ENCODE results near the gene MYBBP1A.
A peak's percentile ranks its signal among the peaks of the same experiment; 100 is the strongest.

MYBBP1A gene

GRCh38 chr17:4548721-4549531 lies 6.3 kb downstream of the MYBBP1A start:
- DNase-seq, result no peak

- DNase-seq, result no peak
These were observed 7.1 kb downstream of the MYBBP1A start for GRCh38 chr17:4548061-4548461.

GRCh38 chr17:4547118-4547906 lies 7.9 kb downstream of the MYBBP1A start:
- no peak for DNase-seq

GRCh38 chr17:4545217-4545951 lies 9.8 kb downstream of the MYBBP1A start:
- DNase-seq, result no peak

- no peak for DNase-seq
These were observed 10.3 kb downstream of the MYBBP1A start for GRCh38 chr17:4544951-4545216.

- no peak for DNase-seq
These were observed 10.8 kb downstream of the MYBBP1A start for GRCh38 chr17:4544135-4544950.

- DNase-seq, result no peak
These were observed 11.6 kb downstream of the MYBBP1A start for GRCh38 chr17:4543557-4544026.

GRCh38 chr17:4542726-4543191 lies 12.4 kb downstream of the MYBBP1A start:
- DNase-seq, result no peak

- no peak for DNase-seq
These were observed 13.0 kb downstream of the MYBBP1A start for GRCh38 chr17:4542003-4542725.

- DNase-seq, result no peak
These were observed 13.7 kb downstream of the MYBBP1A start for GRCh38 chr17:4541328-4542002.

- no peak for DNase-seq
These were observed 14.4 kb downstream of the MYBBP1A start for GRCh38 chr17:4540687-4541327.

- peak; percentile 24 for DNase-seq
These were observed 14.9 kb downstream of the MYBBP1A start for GRCh38 chr17:4540224-4540651.

GRCh38 chr17:4539576-4540223 lies 15.5 kb downstream of the MYBBP1A start:
- DNase-seq, result no peak

GRCh38 chr17:4539025-4539424 lies 16.2 kb downstream of the MYBBP1A start:
- DNase-seq, result no peak

- no peak for DNase-seq
These were observed 16.8 kb downstream of the MYBBP1A start for GRCh38 chr17:4538236-4539002.

- no peak for DNase-seq
These were observed 17.5 kb downstream of the MYBBP1A start for GRCh38 chr17:4537451-4538235.

GRCh38 chr17:4536742-4537411 lies 18.3 kb downstream of the MYBBP1A start:
- no peak for DNase-seq

- DNase-seq, result no peak
These were observed 18.9 kb downstream of the MYBBP1A start for GRCh38 chr17:4536259-4536741.
